Inflammatory macrophage treated with lipopolysaccharide for 4 hours (primary cell): ENCODE data around the gene PLAGL2.
"Not testable (repeated sequence)": the region's sequence is repeated elsewhere in the genome, so short reads cannot be mapped to it uniquely, and the experiment has no call there.

Experiments
- DNase-seq: peaks from one replicate; pipeline ENCODE4 v3.0.0-alpha.2; 2020

The PLAGL2 gene

GRCh38 chr20:32203356-32204204 lies 4.0 kb downstream of the PLAGL2 start:
- DNase-seq, result no peak

GRCh38 chr20:32201977-32202363 lies 5.6 kb downstream of the PLAGL2 start:
- DNase-seq, result no peak

GRCh38 chr20:32201296-32201976 lies 6.1 kb downstream of the PLAGL2 start:
- DNase-seq, result no peak

- no peak for DNase-seq
Measured at GRCh38 chr20:32199006-32199405, 8.5 kb downstream of the PLAGL2 start.

- not testable (repeated sequence) for DNase-seq
Measured at GRCh38 chr20:32197136-32197535, 10.4 kb downstream of the PLAGL2 start.

GRCh38 chr20:32196613-32197012 lies 10.9 kb downstream of the PLAGL2 start:
- DNase-seq, result not testable (repeated sequence)

- DNase-seq, result no peak
Measured at GRCh38 chr20:32195581-32195980, 12.0 kb downstream of the PLAGL2 start.

GRCh38 chr20:32193996-32194395 lies 13.5 kb downstream of the PLAGL2 start:
- no peak for DNase-seq

- DNase-seq, result not testable (repeated sequence)
Measured at GRCh38 chr20:32193336-32193735, 14.2 kb downstream of the PLAGL2 start.

GRCh38 chr20:32192698-32193097 lies 14.8 kb downstream of the PLAGL2 start:
- no peak for DNase-seq

- no peak for DNase-seq
Measured at GRCh38 chr20:32191873-32192272, 15.7 kb downstream of the PLAGL2 start.

- no peak for DNase-seq
Measured at GRCh38 chr20:32191422-32191821, 16.1 kb downstream of the PLAGL2 start.

- DNase-seq, result no peak
Measured at GRCh38 chr20:32190616-32191415, 16.7 kb downstream of the PLAGL2 start.

- no peak for DNase-seq
Measured at GRCh38 chr20:32189691-32190615, 17.6 kb downstream of the PLAGL2 start.

GRCh38 chr20:32189123-32189410 lies 18.5 kb downstream of the PLAGL2 start:
- no peak for DNase-seq

- no peak for DNase-seq
Measured at GRCh38 chr20:32188376-32189122, 19.0 kb downstream of the PLAGL2 start.

- DNase-seq, result no peak
Measured at GRCh38 chr20:32186506-32186905, 21.0 kb downstream of the PLAGL2 start.

GRCh38 chr20:32184961-32185603 lies 22.5 kb downstream of the PLAGL2 start:
- no peak for DNase-seq

- no peak for DNase-seq
Measured at GRCh38 chr20:32183947-32184635, 23.5 kb downstream of the PLAGL2 start.

GRCh38 chr20:32181606-32182005 lies 25.9 kb downstream of the PLAGL2 start:
- DNase-seq, result no peak

GRCh38 chr20:32179934-32180333 lies 27.6 kb downstream of the PLAGL2 start:
- no peak for DNase-seq
